Measurements from ENCODE around the gene CACUL1.
"Not testable (repeated sequence)": the region's sequence is repeated elsewhere in the genome, so short reads cannot be mapped to it uniquely, and the experiment has no call there.

CACUL1 gene

DNA sequence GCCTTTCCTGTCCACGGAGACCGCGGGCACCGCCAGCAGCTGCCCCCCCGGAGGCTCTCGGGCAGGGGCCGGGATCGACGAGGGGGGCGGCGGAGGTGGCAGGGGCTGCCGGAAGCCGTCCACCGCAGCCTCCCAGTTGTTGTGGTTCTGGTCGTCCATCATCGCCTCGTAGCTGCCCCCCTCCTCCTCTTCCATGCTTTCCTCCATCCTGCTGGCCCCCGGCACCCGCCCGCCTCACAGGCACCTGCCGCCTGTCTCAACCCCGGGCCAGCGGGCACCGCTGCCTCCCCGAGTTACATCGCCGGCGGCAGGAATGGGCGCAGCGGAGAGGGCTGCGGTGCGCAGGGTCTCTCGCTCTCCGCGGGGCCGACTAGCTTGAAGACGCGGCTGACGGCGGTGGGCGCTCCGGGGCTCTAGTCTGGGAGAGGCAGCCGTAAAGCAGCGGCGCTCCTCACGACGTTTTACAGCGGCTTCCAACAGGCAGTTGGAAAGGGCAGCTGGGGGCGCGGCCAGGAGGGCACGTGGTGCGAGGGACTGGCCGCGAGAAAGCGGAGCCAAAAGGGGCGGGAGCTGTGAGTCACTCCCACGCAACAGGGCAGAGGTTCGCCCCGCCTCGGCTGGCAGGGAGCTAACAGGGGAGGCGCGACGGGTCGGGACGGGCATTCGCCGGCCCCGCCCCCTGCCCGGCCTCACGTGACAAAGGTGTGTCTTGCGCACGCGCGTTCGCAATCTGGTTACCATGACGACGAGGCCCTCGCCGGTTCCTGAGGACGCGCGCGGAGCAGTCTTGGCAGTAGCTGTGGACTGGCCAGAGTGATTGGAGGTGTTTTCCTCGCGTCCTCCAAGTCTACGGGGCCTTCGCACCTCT is at the start of gene CACUL1:
Gene CACUL1, minus strand, starts transcription at position 415 of the 868 bp plus-strand sequence. Its CDS starts 208 bp downstream, at position 207.
- peak; percentile 92 for DNase-seq

- no peak for DNase-seq
Observed at GRCh38 chr10:118804262-118804773, 49.5 kb upstream of the CACUL1 start.

DNA sequence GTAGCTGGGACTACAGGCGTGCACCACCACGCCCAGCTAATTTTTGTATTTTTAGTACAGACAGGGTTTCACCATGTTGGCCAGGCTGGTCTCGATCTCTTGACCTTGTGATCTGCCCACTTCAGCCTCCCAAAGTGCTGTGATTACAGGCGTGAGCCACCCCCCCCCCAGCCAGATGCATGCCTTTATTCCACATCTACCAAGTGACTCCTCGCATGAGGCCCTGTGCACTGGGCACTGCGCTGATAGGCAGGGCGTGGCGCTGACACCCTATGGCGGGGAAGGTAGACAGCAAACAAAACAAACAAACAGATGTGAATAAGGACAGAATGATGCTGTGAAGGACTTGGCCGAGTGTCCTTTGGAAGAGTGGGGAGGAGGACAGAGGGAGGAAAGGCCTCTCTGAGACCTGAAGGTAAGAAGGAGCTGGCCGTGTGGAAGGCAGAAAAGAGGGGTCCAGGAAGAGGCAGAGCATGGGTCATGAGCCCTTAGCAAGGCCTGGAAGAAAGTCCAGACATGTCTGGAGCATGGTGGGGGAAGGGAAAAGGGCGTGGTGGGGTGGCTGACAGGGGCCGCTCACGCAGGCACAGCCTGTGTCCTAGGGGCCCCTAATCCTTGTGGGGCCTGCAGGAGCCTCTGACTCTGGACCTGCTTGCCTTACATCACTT is 47.5 kb upstream of the CACUL1 start:
- no peak for DNase-seq

GRCh38 chr10:118800920-118801319 is 46.1 kb upstream of the CACUL1 start:
- no peak for DNase-seq

DNA sequence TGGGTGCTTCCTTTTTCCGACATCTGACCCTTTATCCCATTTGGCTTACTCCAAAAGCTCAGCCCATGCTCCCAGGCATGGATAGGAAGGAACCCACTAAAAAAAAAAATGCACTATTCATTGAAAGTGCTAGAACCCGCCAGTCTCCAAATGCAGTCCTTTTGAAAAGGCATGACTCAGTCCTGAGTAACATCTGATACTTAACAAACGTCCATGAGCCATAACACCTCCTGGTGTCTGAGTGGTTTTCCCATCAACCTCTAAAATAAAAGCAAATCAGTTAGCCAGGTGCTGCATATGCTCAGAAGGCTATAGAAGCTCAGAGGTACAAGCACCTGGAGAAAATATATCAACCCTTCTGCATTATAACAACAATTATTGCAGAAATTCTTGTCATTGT is 45.0 kb upstream of the CACUL1 start:
- DNase-seq: no peak

DNA sequence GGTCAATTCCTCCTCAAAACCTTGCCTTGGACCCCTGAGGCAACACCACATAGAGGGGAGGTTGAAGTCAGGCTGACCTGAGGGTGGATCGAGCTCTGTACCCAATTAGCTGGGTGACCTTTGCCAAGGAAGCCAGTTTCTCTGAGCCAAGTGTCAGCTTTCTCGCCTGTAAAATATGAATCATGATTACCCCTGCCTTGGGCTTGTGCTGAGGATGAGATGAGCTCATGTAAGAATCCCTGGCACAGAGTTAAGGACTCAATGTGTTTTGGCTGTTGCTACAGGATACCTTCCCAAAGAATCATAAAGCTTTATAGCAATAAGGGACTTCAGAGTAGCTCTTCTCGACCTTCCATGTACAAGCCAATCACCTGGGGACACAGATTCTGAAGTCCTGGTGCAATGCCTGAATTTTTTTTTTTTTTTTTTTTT is 43.5 kb upstream of the CACUL1 start:
- DNase-seq: no peak

- not testable (repeated sequence) for DNase-seq
Observed at GRCh38 chr10:118794971-118795370, 40.2 kb upstream of the CACUL1 start.

DNA sequence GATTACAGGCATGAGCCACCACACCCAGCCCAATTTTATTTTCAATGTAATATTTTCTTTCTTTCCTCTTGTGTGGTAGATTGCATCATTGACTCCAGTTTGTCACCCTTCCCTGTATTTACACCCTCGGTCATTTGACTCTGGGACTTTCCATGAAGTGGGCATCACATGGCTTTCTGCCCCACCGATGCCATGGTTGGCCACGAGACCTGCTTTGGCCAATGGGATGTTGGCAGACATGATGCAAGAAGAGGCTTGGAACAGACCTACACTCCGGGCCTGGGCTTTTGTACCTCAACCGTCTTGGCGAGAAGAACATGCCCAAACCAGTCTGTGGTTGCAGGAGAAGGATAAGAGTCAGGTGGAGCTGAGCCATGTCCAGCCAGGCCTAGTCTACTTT is 38.8 kb upstream of the CACUL1 start:
- no peak for DNase-seq

- no peak for DNase-seq
Observed at GRCh38 chr10:118792526-118792925, 37.8 kb upstream of the CACUL1 start.

GRCh38 chr10:118790058-118790457 is 35.3 kb upstream of the CACUL1 start:
- no peak for DNase-seq

DNA sequence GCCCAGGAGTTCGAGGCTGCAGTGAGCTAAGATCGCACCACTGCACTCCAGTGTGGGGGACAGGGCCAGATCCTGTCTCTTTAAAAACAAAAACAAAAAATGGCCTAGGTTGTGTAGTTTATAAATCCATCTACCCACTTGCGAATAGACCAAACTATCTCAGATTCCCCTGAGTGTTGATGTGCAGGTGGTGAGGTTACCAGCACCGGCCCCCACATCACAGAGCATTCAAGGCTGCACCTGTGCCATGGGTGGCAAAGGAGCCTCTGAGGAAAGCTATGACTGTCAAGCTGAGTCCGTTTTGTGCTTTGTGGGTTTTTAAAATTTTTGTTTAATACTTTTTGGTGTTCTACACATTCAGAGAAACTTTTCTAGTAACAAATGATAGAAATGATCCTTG is 30.8 kb upstream of the CACUL1 start:
- DNase-seq: no peak

- no peak for DNase-seq
Observed at GRCh38 chr10:118783776-118784545, 29.2 kb upstream of the CACUL1 start.

GRCh38 chr10:118782916-118783465 is 28.2 kb upstream of the CACUL1 start:
- DNase-seq: not testable (repeated sequence)

DNA sequence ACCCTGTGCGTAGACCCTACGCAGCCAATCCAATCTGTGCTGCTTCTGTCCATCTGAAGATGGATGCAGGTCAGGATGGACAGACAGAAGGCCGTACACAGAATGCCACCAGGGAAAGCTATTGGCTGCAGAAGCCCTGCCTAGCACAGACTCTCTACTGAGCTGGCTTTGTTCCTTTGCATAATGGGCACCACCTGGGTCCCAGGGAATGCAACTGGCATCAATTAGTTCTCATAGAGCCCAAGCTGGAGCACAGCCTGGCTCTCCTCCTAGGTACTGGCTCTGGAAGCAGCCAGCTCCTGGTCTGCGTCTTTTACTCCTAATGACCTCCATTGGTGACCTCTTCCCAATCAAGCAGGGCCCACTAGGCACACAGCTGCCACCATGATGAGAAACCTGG is 26.8 kb upstream of the CACUL1 start:
- no peak for DNase-seq

DNA sequence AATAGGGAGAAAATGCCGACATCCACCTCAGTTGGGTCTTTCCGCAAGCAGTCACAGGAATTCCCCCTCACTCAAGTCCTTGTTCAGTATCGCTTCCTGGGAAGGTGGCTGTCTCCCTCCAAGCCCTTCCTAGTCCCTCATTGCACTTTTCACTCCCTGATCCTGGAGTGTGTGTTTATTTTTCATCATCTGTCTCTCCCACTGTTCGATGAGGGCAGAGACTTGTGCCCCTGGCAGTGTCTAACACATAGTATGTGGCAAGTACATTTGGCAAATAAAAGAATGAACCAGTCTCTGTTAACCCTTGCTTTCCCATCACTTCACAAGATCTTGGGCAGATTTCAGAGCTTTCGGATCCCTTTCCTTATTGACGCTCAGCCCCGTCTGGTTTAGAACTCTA is 24.0 kb upstream of the CACUL1 start:
- no peak for DNase-seq

DNA sequence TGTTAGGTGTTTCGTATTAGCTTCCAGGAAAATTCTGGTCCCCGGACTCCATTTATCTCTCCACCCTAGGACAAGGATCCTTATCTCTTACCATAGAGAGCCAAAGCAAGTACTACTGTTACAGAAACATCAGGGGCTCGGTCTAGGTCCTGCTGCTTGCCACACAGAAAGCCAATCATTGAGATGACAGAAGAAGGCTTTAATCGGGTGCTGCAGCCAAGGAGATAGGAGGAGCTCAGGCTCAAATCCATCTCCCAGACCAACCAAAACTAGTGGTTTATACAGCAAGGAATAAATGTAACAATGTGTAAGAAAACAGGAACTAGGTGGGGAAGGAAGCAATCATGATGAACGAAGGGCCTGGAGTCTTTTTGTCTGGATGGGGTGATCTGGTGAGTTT is 22.2 kb upstream of the CACUL1 start:
- DNase-seq: no peak

- no peak for DNase-seq
Observed at GRCh38 chr10:118776033-118776432, 21.3 kb upstream of the CACUL1 start.

DNA sequence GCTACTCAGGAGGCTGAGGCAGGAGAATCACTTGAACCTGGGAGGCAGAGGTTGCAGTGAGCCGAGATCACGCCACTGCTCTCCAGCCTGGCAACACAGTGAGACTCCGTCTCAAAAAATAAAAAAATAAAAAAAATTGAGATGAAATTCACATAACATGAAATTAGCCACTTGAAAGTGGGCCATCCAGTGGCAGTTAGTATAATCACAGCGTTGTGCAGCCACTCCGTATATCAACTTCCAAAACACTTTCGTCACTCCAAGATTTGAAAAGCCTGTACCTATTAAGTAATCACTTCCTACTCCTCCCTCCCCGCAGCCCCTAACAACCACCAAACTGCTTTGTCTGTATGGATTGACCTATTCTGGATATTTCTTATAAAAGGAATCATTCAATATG is 20.7 kb upstream of the CACUL1 start:
- DNase-seq: no peak

GRCh38 chr10:118773041-118773440 is 18.3 kb upstream of the CACUL1 start:
- DNase-seq: no peak

- DNase-seq: no peak
Observed at GRCh38 chr10:118771976-118772375, 17.2 kb upstream of the CACUL1 start.

DNA sequence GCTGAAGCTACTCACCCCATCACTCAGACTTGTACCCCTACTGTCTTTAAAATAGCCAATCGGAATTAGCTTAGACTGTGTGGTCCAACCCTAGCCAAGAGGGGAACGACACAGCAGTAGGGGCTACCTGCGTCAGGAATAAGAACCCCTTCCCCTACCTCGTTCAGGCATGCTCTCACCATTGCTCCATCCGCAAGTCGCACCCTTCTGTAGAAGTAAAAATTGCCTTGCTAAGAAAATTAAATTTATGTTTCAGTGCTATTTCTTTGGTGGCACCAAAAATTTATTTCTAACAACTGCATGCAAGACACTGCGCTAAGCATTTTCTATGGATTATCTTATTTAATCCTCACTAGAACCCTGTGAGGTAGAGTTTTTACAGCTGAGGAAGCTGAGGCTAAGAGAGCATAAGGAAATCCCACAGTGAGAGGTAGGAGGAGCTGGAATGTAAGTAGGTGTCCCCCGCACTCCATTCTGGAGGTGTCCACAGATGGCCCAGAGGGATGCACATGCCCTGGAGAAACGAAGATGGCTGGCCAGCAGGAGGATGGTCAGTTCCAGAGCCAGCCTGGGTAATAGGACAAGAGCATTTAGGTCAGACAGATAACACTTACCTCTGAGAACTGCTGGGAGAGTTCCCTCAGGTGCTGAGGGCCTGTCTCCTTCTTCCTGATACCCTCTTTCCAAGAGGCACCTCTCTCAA is 15.3 kb upstream of the CACUL1 start:
- DNase-seq: no peak

Measured in NCI-H2029 (cell line).